NOMO-1 treated with dmso at 0.1 percent for 144 hours (cell line): Measurements from ENCODE around the gene TEX14.
A peak's percentile ranks its signal among the peaks of the same experiment; 100 is the strongest.

Experiments
- DNase-seq: peaks from one replicate; lab custom pipeline; 2025; ENCODE audit not compliant: unreplicated experiment; lab: John Stamatoyannopoulos, UW

TEX14 gene

GRCh38 chr17:58528443-58528842, 163.4 kb downstream of the TEX14 start:
- no peak for DNase-seq

GRCh38 chr17:58527949-58528348, 163.9 kb downstream of the TEX14 start:
- no peak for DNase-seq

- no peak for DNase-seq
These were observed 164.5 kb downstream of the TEX14 start for GRCh38 chr17:58527306-58527705.

GRCh38 chr17:58525239-58525638, 166.6 kb downstream of the TEX14 start:
- DNase-seq = no peak

- DNase-seq = no peak
These were observed 170.2 kb downstream of the TEX14 start for GRCh38 chr17:58521680-58522079.

- DNase-seq = no peak
These were observed 170.9 kb downstream of the TEX14 start for GRCh38 chr17:58520843-58521430.

- peak; percentile 100 for DNase-seq
These were observed 173.8 kb downstream of the TEX14 start for GRCh38 chr17:58517928-58518609.

- DNase-seq = no peak
These were observed 174.4 kb downstream of the TEX14 start for GRCh38 chr17:58517378-58517927.

- no peak for DNase-seq
These were observed 175.0 kb downstream of the TEX14 start for GRCh38 chr17:58516644-58517377.

- DNase-seq = no peak
These were observed 176.6 kb downstream of the TEX14 start for GRCh38 chr17:58515286-58515685.

- DNase-seq = no peak
These were observed 177.1 kb downstream of the TEX14 start for GRCh38 chr17:58514770-58515157.

GRCh38 chr17:58513965-58514769, 177.7 kb downstream of the TEX14 start, which contains the start of gene MTMR4:
Gene MTMR4, minus strand, starts transcription at chr17:58514638. Its CDS starts 231 bp downstream, at chr17:58514407.
- DNase-seq = peak; percentile 59

- DNase-seq = no peak
These were observed 178.4 kb downstream of the TEX14 start for GRCh38 chr17:58513267-58513964.

GRCh38 chr17:58510075-58510474, 181.8 kb downstream of the TEX14 start:
- no peak for DNase-seq

GRCh38 chr17:58508341-58509067, 183.3 kb downstream of the TEX14 start:
- DNase-seq = no peak

GRCh38 chr17:58507123-58507634, 184.7 kb downstream of the TEX14 start:
- peak; percentile 69 for DNase-seq
